ENCODE data around the gene INSYN2B. TPM values are rescaled to one million over a fixed set of nuclear protein-coding genes. Genes with fewer than 3 reads are reported as not detected.

The INSYN2B gene
- total and polyA plus RNA-seq, 2 experiments from 2014 or later, result 10.1 to 43.2 TPM

GRCh38 chr5:169934990-169935389 lies 45.3 kb downstream of the INSYN2B start:
- Histone ChIP-seq H3K79me2 (ENCODE audit: insufficient read depth) (peaks cover 99% of the 10 kb centered on the region), H3K9me2 (ENCODE audit: insufficient read depth) (no peaks in the 10 kb centered on the region), H3F3A (ENCODE audit: insufficient read depth) (peaks cover 6% of the 10 kb centered on the region; the same call in 1 of the 2 replicates), H4K20me1 (ENCODE audit: insufficient read depth) (no peaks in the 10 kb centered on the region), H3K9ac (no peak overlapping the region), H3K9me3 (ENCODE audit: low read depth) (no peaks in the 10 kb centered on the region), H3K4me1 (ENCODE audit: insufficient read depth) (peaks cover 10% of the 10 kb centered on the region; the same call in 1 of the 2 replicates), H3K4me3 (no peak overlapping the region), H3K4me2 (ENCODE audit: unreplicated experiment) (no peak overlapping the region), H2AFZ (no peak overlapping the region), H3K27me3 (replicated peaks; ENCODE audit: insufficient read depth) (no peaks in the 10 kb centered on the region), H3K36me3 (ENCODE audit: low read depth) (peaks cover 26% of the 10 kb centered on the region; the same call in 1 of the 2 replicates), H3K27ac (no peak overlapping the region)
- DNase-seq, result peak; percentile 33
- in situ Hi-C loops (cut with MboI), result no loop called here
- 75 to 77% methylated on average over 7 of the region's 7 CpGs for WGBS, 2 experiments (ENCODE audit: low coverage in 1 of 2, low lambda C conversion rate in 2 of 2, missing lambda C conversion rate in 2 of 2)
- TF ChIP-seq EZH2 (IDR thresholded peaks at IDR 0.05; ENCODE audit: insufficient read depth, poor library complexity, severe bottlenecking) (no peak), EZH2phosphoT487 (IDR thresholded peaks at IDR 0.05; ENCODE audit: insufficient read depth, low read depth) (no peak)

- Histone ChIP-seq H3K4me1 (ENCODE audit: insufficient read depth) (peaks cover 10% of the 10 kb centered on the region; the same call in 1 of the 2 replicates), H3K79me2 (ENCODE audit: insufficient read depth) (peaks cover 99% of the 10 kb centered on the region), H3K36me3 (ENCODE audit: low read depth) (peaks cover 28% of the 10 kb centered on the region; the same call in 1 of the 2 replicates), H3K4me2 (ENCODE audit: unreplicated experiment) (no peak overlapping the region), H4K20me1 (ENCODE audit: insufficient read depth) (no peaks in the 10 kb centered on the region), H3K4me3 (no peak overlapping the region), H3K27ac (no peak overlapping the region), H3K9ac (no peak overlapping the region), H3K27me3 (replicated peaks; ENCODE audit: insufficient read depth) (no peaks in the 10 kb centered on the region), H2AFZ (no peak overlapping the region), H3F3A (ENCODE audit: insufficient read depth) (peaks cover 6% of the 10 kb centered on the region; the same call in 1 of the 2 replicates), H3K9me3 (ENCODE audit: low read depth) (no peaks in the 10 kb centered on the region), H3K9me2 (ENCODE audit: insufficient read depth) (no peaks in the 10 kb centered on the region)
- in situ Hi-C loops (cut with MboI), result no loop called here
- TF ChIP-seq EZH2 (IDR thresholded peaks at IDR 0.05; ENCODE audit: insufficient read depth, poor library complexity, severe bottlenecking) (no peak), EZH2phosphoT487 (IDR thresholded peaks at IDR 0.05; ENCODE audit: insufficient read depth, low read depth) (no peak)
- DNase-seq, result no peak
- 72 to 73% methylated on average over 7 of the region's 7 CpGs for WGBS, 2 experiments (ENCODE audit: low coverage in 1 of 2, low lambda C conversion rate in 2 of 2, missing lambda C conversion rate in 2 of 2)
These were observed 46.7 kb downstream of the INSYN2B start for GRCh38 chr5:169933616-169934015.

- WGBS, 2 experiments (ENCODE audit: low coverage in 1 of 2, low lambda C conversion rate in 2 of 2, missing lambda C conversion rate in 2 of 2), result 9 to 26% methylated on average over 1 of the region's 1 CpG
- no peaks in the 10 kb centered on the region for H4K20me1 ChIP-seq (ENCODE audit: insufficient read depth)
- H3K9ac ChIP-seq, result no peak overlapping the region
- H3K4me1 ChIP-seq (ENCODE audit: insufficient read depth), result peaks cover 10% of the 10 kb centered on the region; the same call in 1 of the 2 replicates
- in situ Hi-C loops (cut with MboI), result no loop called here
- H3K27me3 ChIP-seq (replicated peaks; ENCODE audit: insufficient read depth), result no peaks in the 10 kb centered on the region
- H3K4me2 ChIP-seq (ENCODE audit: unreplicated experiment), result no peak overlapping the region
- H3K9me3 ChIP-seq (ENCODE audit: low read depth), result no peaks in the 10 kb centered on the region
- TF ChIP-seq EZH2 (IDR thresholded peaks at IDR 0.05; ENCODE audit: insufficient read depth, poor library complexity, severe bottlenecking) (no peak), EZH2phosphoT487 (IDR thresholded peaks at IDR 0.05; ENCODE audit: insufficient read depth, low read depth) (no peak)
- H2AFZ ChIP-seq, result no peak overlapping the region
- no peaks in the 10 kb centered on the region for H3K9me2 ChIP-seq (ENCODE audit: insufficient read depth)
- no peak for DNase-seq
- peaks cover 99% of the 10 kb centered on the region for H3K79me2 ChIP-seq (ENCODE audit: insufficient read depth)
- peaks cover 6% of the 10 kb centered on the region; the same call in 1 of the 2 replicates for H3F3A ChIP-seq (ENCODE audit: insufficient read depth)
- no peak overlapping the region for H3K27ac ChIP-seq
- H3K4me3 ChIP-seq, result no peak overlapping the region
- peaks cover 28% of the 10 kb centered on the region; the same call in 1 of the 2 replicates for H3K36me3 ChIP-seq (ENCODE audit: low read depth)
These were observed 47.2 kb downstream of the INSYN2B start for GRCh38 chr5:169933127-169933526.

GRCh38 chr5:169923988-169924387 lies 56.3 kb downstream of the INSYN2B start:
- Histone ChIP-seq H3K4me1 (ENCODE audit: insufficient read depth) (no peaks in the 10 kb centered on the region), H3K9me3 (ENCODE audit: low read depth) (no peaks in the 10 kb centered on the region), H3K9ac (no peak overlapping the region), H2AFZ (no peak overlapping the region), H3F3A (ENCODE audit: insufficient read depth) (peaks cover 10% of the 10 kb centered on the region; the same call in 1 of the 2 replicates), H3K27me3 (replicated peaks; ENCODE audit: insufficient read depth) (no peaks in the 10 kb centered on the region), H3K9me2 (ENCODE audit: insufficient read depth) (no peaks in the 10 kb centered on the region), H3K36me3 (ENCODE audit: low read depth) (no peaks in the 10 kb centered on the region), H3K79me2 (ENCODE audit: insufficient read depth) (peaks cover 97% of the 10 kb centered on the region), H3K27ac (no peak overlapping the region), H4K20me1 (ENCODE audit: insufficient read depth) (no peaks in the 10 kb centered on the region), H3K4me3 (no peak overlapping the region), H3K4me2 (ENCODE audit: unreplicated experiment) (no peak overlapping the region)
- TF ChIP-seq EZH2 (IDR thresholded peaks at IDR 0.05; ENCODE audit: insufficient read depth, poor library complexity, severe bottlenecking), result no peak
- no peak for DNase-seq
- 85 to 100% methylated on average over 1 of the region's 1 CpG for WGBS, 2 experiments (ENCODE audit: low coverage in 1 of 2, low lambda C conversion rate in 2 of 2, missing lambda C conversion rate in 2 of 2)
- in situ Hi-C loops (cut with MboI), result no loop called here

Data from GM23248 (cell line).